CD8-positive, alpha-beta memory T cell (primary cell): ENCODE measurements around the gene RIOK1. TPM values are rescaled to one million over a fixed set of nuclear protein-coding genes. Genes with fewer than 3 reads are reported as not detected.

ENCODE experiments used
- CTCF ChIA-PET: fragments of 350-600 bp; sonication (Branson Sonifier 250); formaldehyde crosslinking; loops from one replicate; lab custom pipeline; 2021; ENCODE audit warnings: antibody characterized with exemption; lab: Charles Lee
- POLR2A ChIA-PET: fragments of 350-600 bp; sonication (Branson Sonifier 250); formaldehyde crosslinking; loops from one replicate; lab custom pipeline; 2021; ENCODE audit warnings: antibody characterized with exemption; lab: Charles Lee
- DNase-seq, 5 donors: peaks; one replicate each; pipeline versions ENCODE4 v3.0.0 to v3.0.0-alpha.2; 2020 to 2022; ENCODE audit warnings: mixed read lengths in 1 of 5
- H3K27ac ChIP-seq: one replicate; pipeline ENCODE4 v1.7.0; 2013; ENCODE audit warnings: low read depth, mild to moderate bottlenecking, low read length, moderate library complexity
- H3K27me3 ChIP-seq: 2 replicates; pipeline ENCODE4 v1.7.0; 2013; ENCODE audit warnings: low read length, mild to moderate bottlenecking; ENCODE audit not compliant: insufficient read depth, poor library complexity, severe bottlenecking
- H3K36me3 ChIP-seq: 2 replicates; pipeline ENCODE4 v1.7.0; 2013; ENCODE audit warnings: mild to moderate bottlenecking, low read length, moderate library complexity; ENCODE audit not compliant: insufficient read depth
- H3K4me1 ChIP-seq: 2 replicates; pipeline ENCODE4 v1.7.0; 2013; ENCODE audit warnings: mild to moderate bottlenecking, low read length, moderate library complexity; ENCODE audit not compliant: insufficient read depth
- H3K4me3 ChIP-seq: 2 replicates; pipeline ENCODE4 v1.7.0; 2013; ENCODE audit warnings: mild to moderate bottlenecking, low read length
- H3K9me3 ChIP-seq: 2 replicates; pipeline ENCODE4 v1.7.0; 2013; ENCODE audit warnings: mild to moderate bottlenecking, low read length
- H3K27ac Mint-ChIP-seq, 8 donors: one replicate each; pipeline ENCODE4 v1.8.0; 2020 to 2021; ENCODE audit warnings: mixed read lengths in 8 of 8, mild to moderate bottlenecking in 6 of 8, inconsistent platforms in 3 of 8, moderate library complexity in 3 of 8
- H3K27me3 Mint-ChIP-seq, 2 donors: one replicate each; pipeline ENCODE4 v1.8.0; 2020 to 2021; ENCODE audit warnings: mixed read lengths in 2 of 2, mild to moderate bottlenecking in 1 of 2, moderate library complexity in 1 of 2
- H3K36me3 Mint-ChIP-seq, 3 donors: one replicate each; pipeline ENCODE4 v1.8.0; 2020 to 2021; ENCODE audit warnings: mixed read lengths in 3 of 3, inconsistent platforms in 1 of 3, mild to moderate bottlenecking in 1 of 3
- H3K4me1 Mint-ChIP-seq, 3 donors: one replicate each; pipeline ENCODE4 v1.8.0; 2020 to 2021; ENCODE audit warnings: mixed read lengths in 3 of 3, inconsistent platforms in 1 of 3, mild to moderate bottlenecking in 1 of 3
- H3K4me3 Mint-ChIP-seq, 7 donors: one replicate each; pipeline ENCODE4 v1.8.0; 2020 to 2021; ENCODE audit warnings: mixed read lengths in 7 of 7, mild to moderate bottlenecking in 6 of 7, moderate library complexity in 4 of 7, inconsistent platforms in 2 of 7
- H3K9me3 Mint-ChIP-seq, 5 donors: one replicate each; pipeline ENCODE4 v1.8.0; 2020 to 2022; ENCODE audit warnings: mixed read lengths in 5 of 5, mild to moderate bottlenecking in 3 of 5, moderate library complexity in 2 of 5, inconsistent platforms in 1 of 5
- polyA plus RNA-seq: library from polyadenylated mRNA; unstranded; fragments of 300-500 nt; fragmentation: Illumina TruSeq; gene quantifications from one replicate; pipeline ENCODE4 v1.2.3, GENCODE V29; 2021
- total RNA-seq, 2 experiments: library from RNA; stranded (reverse); gene quantifications; one replicate each; pipeline ENCODE4 v1.2.3, GENCODE V29; 2021

Gene RIOK1
- total and polyA plus RNA-seq, 3 experiments from 2014 or later, result 23.7 to 63.8 (median 59.4) TPM

GRCh38 chr6:7411328-7411727 is 21.7 kb downstream of the RIOK1 start:
- Histone ChIP-seq H3K27ac (no peak overlapping the region), H3K27me3 (no peaks in the 10 kb centered on the region), H3K36me3 (peaks cover 54% of the 10 kb centered on the region), H3K9me3 (no peaks in the 10 kb centered on the region), H3K4me3 (no peak overlapping the region), H3K4me1 (no peaks in the 10 kb centered on the region)
- no peaks in the 10 kb centered on the region for H3K9me3 Mint-ChIP-seq
- no peaks in the 10 kb centered on the region for H3K27me3 Mint-ChIP-seq
- ChIA-PET CTCF (no interaction called here), POLR2A (no interaction called here)
- H3K4me1 Mint-ChIP-seq, result no peaks in the 10 kb centered on the region
- no peak overlapping the region for H3K4me3 Mint-ChIP-seq
- peaks cover 3 to 83% (median 40%) of the 10 kb centered on the region in 3 donors for H3K36me3 Mint-ChIP-seq
- no peak for DNase-seq
- H3K27ac Mint-ChIP-seq, result peak overlapping the region in 1 of 8 donors; percentile 59

GRCh38 chr6:7413151-7413823 is 23.7 kb downstream of the RIOK1 start:
- H3K36me3 Mint-ChIP-seq, result peaks cover 8 to 83% (median 38%) of the 10 kb centered on the region in 3 donors
- no peaks in the 10 kb centered on the region for H3K9me3 Mint-ChIP-seq
- H3K4me1 Mint-ChIP-seq, result no peaks in the 10 kb centered on the region
- no peaks in the 10 kb centered on the region for H3K27me3 Mint-ChIP-seq
- ChIA-PET POLR2A (no interaction called here), CTCF (no interaction called here)
- no peaks in the 10 kb centered on the region for H3K4me1 ChIP-seq
- H3K27ac ChIP-seq, result no peak overlapping the region
- H3K4me3 Mint-ChIP-seq, result no peak overlapping the region
- peaks cover 51% of the 10 kb centered on the region for H3K36me3 ChIP-seq
- H3K27ac Mint-ChIP-seq, result peak overlapping the region in 1 of 8 donors; percentile 17
- DNase-seq, result no peak
- H3K9me3 ChIP-seq, result no peaks in the 10 kb centered on the region
- H3K27me3 ChIP-seq, result no peaks in the 10 kb centered on the region
- H3K4me3 ChIP-seq, result no peak overlapping the region

- Histone ChIP-seq H3K4me3 (no peak overlapping the region), H3K9me3 (no peaks in the 10 kb centered on the region), H3K36me3 (peaks cover 51% of the 10 kb centered on the region), H3K27ac (no peak overlapping the region), H3K27me3 (no peaks in the 10 kb centered on the region), H3K4me1 (no peaks in the 10 kb centered on the region)
- Mint-ChIP-seq H3K36me3 (peaks cover 14 to 85% (median 40%) of the 10 kb centered on the region in 3 donors), H3K27me3 (no peaks in the 10 kb centered on the region), H3K27ac (no peak overlapping the region), H3K4me1 (no peaks in the 10 kb centered on the region), H3K9me3 (no peaks in the 10 kb centered on the region), H3K4me3 (no peak overlapping the region)
- ChIA-PET CTCF (no interaction called here), POLR2A (no interaction called here)
- no peak for DNase-seq
These were observed 25.2 kb downstream of the RIOK1 start for GRCh38 chr6:7414811-7415210.

- Mint-ChIP-seq H3K27me3 (no peaks in the 10 kb centered on the region), H3K36me3 (peaks cover 14 to 65% (median 27%) of the 10 kb centered on the region in 3 donors), H3K4me1 (no peaks in the 10 kb centered on the region), H3K4me3 (no peak overlapping the region), H3K27ac (peak overlapping the region in 1 of 8 donors; percentile 61), H3K9me3 (no peaks in the 10 kb centered on the region)
- DNase-seq, result no peak
- POLR2A ChIA-PET, result no interaction called here
- Histone ChIP-seq H3K27me3 (no peaks in the 10 kb centered on the region), H3K36me3 (peaks cover 33% of the 10 kb centered on the region), H3K4me1 (no peaks in the 10 kb centered on the region), H3K27ac (no peak overlapping the region), H3K9me3 (no peaks in the 10 kb centered on the region), H3K4me3 (no peak overlapping the region)
- CTCF ChIA-PET, result no interaction called here
These were observed 28.1 kb downstream of the RIOK1 start for GRCh38 chr6:7417684-7418083.

GRCh38 chr6:7418238-7418905 is 28.8 kb downstream of the RIOK1 start:
- Mint-ChIP-seq H3K4me3 (no peak overlapping the region), H3K4me1 (no peaks in the 10 kb centered on the region), H3K27me3 (no peaks in the 10 kb centered on the region), H3K27ac (peak overlapping the region in 4 of 8 donors; percentile 2 to 91 (median 32)), H3K36me3 (peaks cover 11 to 59% (median 25%) of the 10 kb centered on the region in 3 donors), H3K9me3 (no peaks in the 10 kb centered on the region)
- Histone ChIP-seq H3K27me3 (no peaks in the 10 kb centered on the region), H3K36me3 (peaks cover 33% of the 10 kb centered on the region), H3K4me1 (no peaks in the 10 kb centered on the region), H3K27ac (no peak overlapping the region), H3K4me3 (no peak overlapping the region), H3K9me3 (no peaks in the 10 kb centered on the region)
- POLR2A ChIA-PET, result no interaction called here
- no peak for DNase-seq
- CTCF ChIA-PET, result no interaction called here

- peaks cover 27% of the 10 kb centered on the region for H3K36me3 ChIP-seq
- H3K27ac Mint-ChIP-seq, result peak overlapping the region in 1 of 8 donors; percentile 29
- no peaks in the 10 kb centered on the region for H3K9me3 Mint-ChIP-seq
- ChIA-PET POLR2A (no interaction called here), CTCF (interaction anchor here (1.5 kb wide), 1 partner anchor 144 kb away, joined by 5 read pairs; no protein-coding TSS in a partner anchor)
- H3K4me1 ChIP-seq, result no peaks in the 10 kb centered on the region
- H3K27me3 Mint-ChIP-seq, result no peaks in the 10 kb centered on the region
- H3K4me1 Mint-ChIP-seq, result no peaks in the 10 kb centered on the region
- no peaks in the 10 kb centered on the region for H3K27me3 ChIP-seq
- H3K27ac ChIP-seq, result no peak overlapping the region
- no peak for DNase-seq
- no peak overlapping the region for H3K4me3 ChIP-seq
- H3K4me3 Mint-ChIP-seq, result no peak overlapping the region
- H3K9me3 ChIP-seq, result no peaks in the 10 kb centered on the region
- H3K36me3 Mint-ChIP-seq, result peaks cover 11 to 52% (median 21%) of the 10 kb centered on the region in 3 donors
These were observed 29.5 kb downstream of the RIOK1 start for GRCh38 chr6:7419065-7419464.

- no peak for DNase-seq
- Histone ChIP-seq H3K27me3 (no peaks in the 10 kb centered on the region), H3K36me3 (peaks cover 7% of the 10 kb centered on the region), H3K9me3 (no peaks in the 10 kb centered on the region), H3K27ac (no peak overlapping the region), H3K4me3 (no peak overlapping the region), H3K4me1 (no peaks in the 10 kb centered on the region)
- no peaks in the 10 kb centered on the region for H3K4me1 Mint-ChIP-seq
- H3K4me3 Mint-ChIP-seq, result no peak overlapping the region
- peaks cover 11 to 32% (median 12%) of the 10 kb centered on the region in 3 donors for H3K36me3 Mint-ChIP-seq
- ChIA-PET POLR2A (no interaction called here), CTCF (no interaction called here)
- H3K9me3 Mint-ChIP-seq, result no peaks in the 10 kb centered on the region
- no peaks in the 10 kb centered on the region for H3K27me3 Mint-ChIP-seq
- peak overlapping the region in 2 of 8 donors; percentile 52 to 90 for H3K27ac Mint-ChIP-seq
These were observed 31.5 kb downstream of the RIOK1 start for GRCh38 chr6:7421066-7421465.

GRCh38 chr6:7424058-7424457 is 34.5 kb downstream of the RIOK1 start:
- Mint-ChIP-seq H3K4me3 (no peak overlapping the region), H3K4me1 (no peaks in the 10 kb centered on the region), H3K27me3 (no peaks in the 10 kb centered on the region), H3K27ac (no peak overlapping the region), H3K36me3 (peaks cover under 1 to 9% (median 5%) of the 10 kb centered on the region in 3 donors), H3K9me3 (no peaks in the 10 kb centered on the region)
- Histone ChIP-seq H3K4me3 (no peak overlapping the region), H3K36me3 (no peaks in the 10 kb centered on the region), H3K4me1 (no peaks in the 10 kb centered on the region), H3K27ac (no peak overlapping the region), H3K27me3 (no peaks in the 10 kb centered on the region), H3K9me3 (no peaks in the 10 kb centered on the region)
- ChIA-PET POLR2A (no interaction called here), CTCF (no interaction called here)
- no peak for DNase-seq
